Measurements from ENCODE around the gene TMEM243.
"Not testable (repeated sequence)": the region's sequence is repeated elsewhere in the genome, so short reads cannot be mapped to it uniquely, and the experiment has no call there.

Gene TMEM243

DNA sequence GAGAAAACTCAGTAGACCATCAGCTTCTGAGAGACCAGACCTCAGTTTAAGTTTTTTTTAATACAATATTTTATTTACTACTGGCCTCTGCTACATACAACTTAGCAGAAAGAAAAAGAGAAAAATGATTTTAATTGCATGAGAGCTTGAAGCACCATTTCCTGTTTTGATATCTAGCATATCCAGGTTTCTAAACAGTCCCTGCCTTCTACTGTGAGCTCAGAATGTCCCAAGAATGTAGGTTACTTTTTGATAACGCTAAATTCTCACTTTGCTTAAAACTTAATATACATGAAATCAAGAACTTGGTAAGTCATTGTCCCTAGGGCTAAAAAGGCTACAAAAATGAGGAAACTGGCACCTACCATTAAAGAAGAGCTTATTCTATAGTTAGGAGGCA is 7.0 kb downstream of the TMEM243 start:
- Histone ChIP-seq H3K4me3 (ENCODE audit: low read length) (no peak overlapping the region), H3K36me3 (ENCODE audit: control insufficient read depth, insufficient read depth, low read length) (no peaks in the 10 kb centered on the region)

DNA sequence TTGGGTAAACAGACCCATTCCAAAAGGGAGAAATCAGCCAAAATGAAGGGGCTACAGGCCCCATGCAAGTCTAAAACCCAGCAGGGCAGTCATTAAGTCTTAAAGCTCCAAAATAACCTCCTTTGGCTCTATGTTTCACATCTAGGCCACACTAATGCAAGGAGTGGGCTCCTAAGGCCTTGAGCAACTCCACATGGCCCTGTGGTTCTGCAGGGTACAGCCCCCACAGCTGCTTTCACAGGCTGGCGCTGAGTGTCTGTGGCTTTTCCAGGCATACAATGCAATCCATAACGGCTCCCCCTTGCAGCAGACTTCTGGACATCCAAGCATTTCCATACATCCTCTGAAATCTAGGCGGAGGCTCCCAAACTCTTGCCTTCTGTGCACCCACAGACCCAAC is 9.0 kb downstream of the TMEM243 start:
- WGBS (ENCODE audit: insufficient coverage, insufficient read length), result no CpG with 5 or more reads among the region's 3 CpGs
- 0 out of 2 replicates have a peak, but pooled peaks cover 1% of the 10 kb centered on the region for H3K4me1 ChIP-seq (ENCODE audit: control insufficient read depth, insufficient read depth, low read length)
- no peak for DNase-seq (ENCODE audit: low read depth, low spot score)
- no peaks in the 10 kb centered on the region; the same call in 1 of the 2 replicates for H3K36me3 ChIP-seq (ENCODE audit: control insufficient read depth, insufficient read depth, low read length)
- no peak overlapping the region for H3K27ac ChIP-seq (ENCODE audit: low read length)
- peaks cover 2% of the 10 kb centered on the region for H3K9me3 ChIP-seq (ENCODE audit: control insufficient read depth, insufficient read depth, low read length)
- no peak overlapping the region for H3K4me3 ChIP-seq (ENCODE audit: low read length)
- H3K27me3 ChIP-seq (ENCODE audit: control insufficient read depth, insufficient read depth, low read length), result no peaks in the 10 kb centered on the region

More for the DNA sequence above, 7.0 kb downstream of the TMEM243 start:
- no peak overlapping the region for H3K27ac ChIP-seq (ENCODE audit: low read length)
- no peaks in the 10 kb centered on the region for H3K27me3 ChIP-seq (ENCODE audit: control insufficient read depth, insufficient read depth, low read length)
- H3K9me3 ChIP-seq (ENCODE audit: control insufficient read depth, insufficient read depth, low read length), result no peaks in the 10 kb centered on the region; the same call in 1 of the 2 replicates
- no CpG with 5 or more reads among the region's 1 CpG for WGBS (ENCODE audit: insufficient coverage, insufficient read length)
- no peak for DNase-seq (ENCODE audit: low read depth, low spot score)
- 0 out of 2 replicates have a peak, but pooled peaks cover 1% of the 10 kb centered on the region for H3K4me1 ChIP-seq (ENCODE audit: control insufficient read depth, insufficient read depth, low read length)

DNA sequence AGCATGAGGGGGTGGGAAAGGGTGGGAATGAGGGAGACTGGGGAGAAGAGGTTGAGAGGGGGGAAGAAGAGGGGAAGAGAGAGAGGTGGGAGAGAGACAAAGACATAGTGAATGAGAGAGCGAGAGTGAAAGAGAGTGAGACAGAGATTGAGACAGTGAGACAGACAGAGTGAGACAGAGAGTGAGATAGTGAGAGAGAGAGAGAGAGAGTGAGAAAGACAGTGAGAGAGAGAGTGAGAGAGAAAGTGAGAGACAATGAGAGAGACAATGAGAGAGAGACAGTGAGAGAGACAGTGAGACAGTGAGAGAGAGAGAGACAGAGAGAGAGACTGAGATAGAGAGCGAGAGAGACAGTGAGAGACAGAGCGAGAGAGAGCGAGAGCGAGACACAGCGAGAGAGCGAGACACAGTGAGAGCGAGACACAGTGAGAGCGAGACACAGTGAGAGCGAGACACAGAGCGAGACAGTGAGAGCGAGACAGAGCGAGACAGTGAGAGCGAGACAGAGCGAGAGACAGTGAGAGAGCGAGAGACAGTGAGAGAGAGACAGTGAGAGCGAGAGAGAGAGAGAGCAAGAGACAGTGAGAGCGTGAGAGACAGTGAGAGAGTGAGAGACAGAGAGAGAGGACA is 10.1 kb downstream of the TMEM243 start:
- Histone ChIP-seq H3K27ac (ENCODE audit: low read length) (no peak overlapping the region), H3K36me3 (ENCODE audit: control insufficient read depth, insufficient read depth, low read length) (no peaks in the 10 kb centered on the region; the same call in 1 of the 2 replicates), H3K27me3 (ENCODE audit: control insufficient read depth, insufficient read depth, low read length) (no peaks in the 10 kb centered on the region), H3K4me3 (ENCODE audit: low read length) (no peak overlapping the region), H3K4me1 (ENCODE audit: control insufficient read depth, insufficient read depth, low read length) (0 out of 2 replicates have a peak, but pooled peaks cover 1% of the 10 kb centered on the region), H3K9me3 (ENCODE audit: control insufficient read depth, insufficient read depth, low read length) (peaks cover 7% of the 10 kb centered on the region)
- 100% methylated on average over 1 of the region's 18 CpGs for WGBS (ENCODE audit: insufficient coverage, insufficient read length)
- no peak for DNase-seq (ENCODE audit: low read depth, low spot score)

DNA sequence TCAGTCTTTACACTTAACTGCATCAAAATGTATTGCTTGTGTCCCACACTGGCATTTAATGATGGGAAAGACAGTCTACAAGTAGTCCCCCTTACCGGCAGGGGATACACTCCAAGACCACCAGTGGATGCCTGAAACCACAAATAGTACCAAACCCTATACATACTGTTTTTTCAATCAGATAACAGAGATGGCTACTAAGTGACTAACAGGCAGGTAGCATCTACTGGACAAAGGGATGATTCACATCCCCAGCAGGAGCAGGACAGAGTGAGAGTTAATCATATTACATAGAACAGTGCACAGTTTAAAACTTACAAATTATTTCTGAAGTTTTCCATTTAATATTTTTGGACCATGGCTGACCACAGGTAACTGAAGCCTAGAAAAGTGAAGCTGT is 13.2 kb downstream of the TMEM243 start:
- H3K27ac ChIP-seq (ENCODE audit: low read length), result no peak overlapping the region
- no peak overlapping the region for H3K4me3 ChIP-seq (ENCODE audit: low read length)
- WGBS (ENCODE audit: insufficient coverage, insufficient read length), result no CpG with 5 or more reads among the region's 1 CpG
- peaks cover 7% of the 10 kb centered on the region for H3K9me3 ChIP-seq (ENCODE audit: control insufficient read depth, insufficient read depth, low read length)
- H3K27me3 ChIP-seq (ENCODE audit: control insufficient read depth, insufficient read depth, low read length), result no peaks in the 10 kb centered on the region
- no peak for DNase-seq (ENCODE audit: low read depth, low spot score)
- no peaks in the 10 kb centered on the region for H3K4me1 ChIP-seq (ENCODE audit: control insufficient read depth, insufficient read depth, low read length)
- H3K36me3 ChIP-seq (ENCODE audit: control insufficient read depth, insufficient read depth, low read length), result no peaks in the 10 kb centered on the region; the same call in 1 of the 2 replicates

DNA sequence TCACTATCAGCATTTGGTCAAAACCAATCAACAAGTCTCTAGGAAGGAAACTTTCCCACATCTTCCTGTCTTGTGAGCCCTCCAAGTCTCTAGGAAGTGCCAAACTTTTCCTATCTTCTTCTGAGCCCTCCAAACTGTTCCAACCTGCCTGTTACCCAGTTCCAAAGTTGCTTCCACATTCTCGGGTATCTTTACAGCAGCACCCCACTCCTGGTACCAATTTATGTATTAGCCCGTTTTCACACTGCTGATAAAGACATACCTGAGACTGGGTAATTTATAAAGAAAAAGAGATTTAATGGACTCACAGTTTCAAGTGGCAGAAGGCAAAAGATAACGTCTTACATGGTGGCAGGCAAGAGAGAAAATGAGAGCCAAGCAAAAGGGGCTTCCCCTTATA is 13.8 kb downstream of the TMEM243 start:
- not testable (repeated sequence) for H3K27me3 ChIP-seq (ENCODE audit: control insufficient read depth, insufficient read depth, low read length); H3K9me3 ChIP-seq (ENCODE audit: control insufficient read depth, insufficient read depth, low read length); H3K4me1 ChIP-seq (ENCODE audit: control insufficient read depth, insufficient read depth, low read length); DNase-seq (ENCODE audit: low read depth, low spot score); H3K36me3 ChIP-seq (ENCODE audit: control insufficient read depth, insufficient read depth, low read length); H3K4me3 ChIP-seq (ENCODE audit: low read length); H3K27ac ChIP-seq (ENCODE audit: low read length)
- WGBS (ENCODE audit: insufficient coverage, insufficient read length), result no CpG with 5 or more reads among the region's 3 CpGs

DNA sequence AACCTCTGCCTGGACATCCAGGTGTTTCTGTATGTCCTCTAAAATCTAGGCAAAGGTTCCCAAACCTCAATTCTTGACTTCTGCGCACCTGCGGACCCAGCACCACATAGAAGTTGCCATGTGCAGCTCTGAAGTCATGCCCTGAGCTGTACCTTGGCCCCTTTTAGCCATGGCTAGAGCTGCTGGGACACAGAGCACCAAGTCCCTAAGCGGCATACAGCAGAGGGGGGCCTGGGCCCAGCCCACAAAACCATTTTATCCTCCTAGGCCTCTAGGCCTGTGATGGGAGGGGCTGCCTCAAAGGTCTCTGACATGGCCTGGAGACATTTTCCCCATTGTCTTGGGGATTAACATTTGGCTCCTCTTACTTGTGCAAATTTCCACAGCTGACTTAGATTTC is 14.6 kb downstream of the TMEM243 start:
- no peaks in the 10 kb centered on the region for H3K27me3 ChIP-seq (ENCODE audit: control insufficient read depth, insufficient read depth, low read length)
- DNase-seq (ENCODE audit: low read depth, low spot score), result no peak

DNA sequence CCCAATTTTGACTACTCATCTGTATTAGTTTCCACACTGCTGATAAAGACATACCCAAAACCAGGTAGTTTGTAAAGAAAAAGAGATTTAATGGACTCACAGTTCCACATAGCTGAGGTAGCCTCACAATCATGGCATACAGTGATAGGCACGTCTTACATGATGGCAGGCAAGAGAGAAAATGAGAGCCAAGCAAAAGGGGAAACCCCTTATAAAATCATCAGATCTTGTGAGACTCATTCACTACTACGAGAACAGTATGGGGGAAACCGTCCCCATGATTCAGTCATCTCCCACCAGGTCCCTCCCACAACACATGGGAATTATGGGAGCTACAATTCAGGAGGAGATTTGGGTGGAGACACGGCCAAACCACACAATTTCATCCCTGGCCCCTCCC is 15.6 kb downstream of the TMEM243 start:
- H3K27me3 ChIP-seq (ENCODE audit: control insufficient read depth, insufficient read depth, low read length); H3K36me3 ChIP-seq (ENCODE audit: control insufficient read depth, insufficient read depth, low read length); H3K4me3 ChIP-seq (ENCODE audit: low read length); H3K9me3 ChIP-seq (ENCODE audit: control insufficient read depth, insufficient read depth, low read length); H3K4me1 ChIP-seq (ENCODE audit: control insufficient read depth, insufficient read depth, low read length); H3K27ac ChIP-seq (ENCODE audit: low read length); DNase-seq (ENCODE audit: low read depth, low spot score): not testable (repeated sequence)
- WGBS (ENCODE audit: insufficient coverage, insufficient read length), result no CpG with 5 or more reads among the region's 4 CpGs

More for the DNA sequence above, 14.6 kb downstream of the TMEM243 start:
- H3K27ac ChIP-seq (ENCODE audit: low read length), result no peak overlapping the region
- no peaks in the 10 kb centered on the region; the same call in 1 of the 2 replicates for H3K36me3 ChIP-seq (ENCODE audit: control insufficient read depth, insufficient read depth, low read length)
- no CpG with 5 or more reads among the region's 3 CpGs for WGBS (ENCODE audit: insufficient coverage, insufficient read length)
- no peak overlapping the region for H3K4me3 ChIP-seq (ENCODE audit: low read length)
- H3K4me1 ChIP-seq (ENCODE audit: control insufficient read depth, insufficient read depth, low read length), result no peaks in the 10 kb centered on the region
- peaks cover 7% of the 10 kb centered on the region for H3K9me3 ChIP-seq (ENCODE audit: control insufficient read depth, insufficient read depth, low read length)

DNA sequence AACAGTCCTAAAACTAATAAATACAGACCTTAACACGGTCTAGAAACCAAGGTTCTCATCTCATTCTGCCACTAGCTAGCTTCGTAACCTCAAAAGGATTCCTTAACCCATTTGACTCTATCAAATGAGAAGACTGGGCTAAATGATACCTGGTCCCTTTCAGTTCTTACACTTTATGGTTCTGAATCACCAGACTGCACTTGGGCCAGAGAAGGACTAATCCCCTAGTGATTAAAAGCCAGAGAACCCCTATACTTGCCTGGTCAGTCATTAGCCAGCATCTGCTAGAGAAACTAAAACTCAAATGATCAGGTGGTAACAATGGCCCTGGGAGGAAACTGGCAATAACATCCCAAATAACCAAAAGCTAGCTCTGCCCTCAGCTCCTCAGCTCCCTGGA is 16.8 kb downstream of the TMEM243 start:
- Histone ChIP-seq H3K4me1 (ENCODE audit: control insufficient read depth, insufficient read depth, low read length) (no peaks in the 10 kb centered on the region), H3K27ac (ENCODE audit: low read length) (no peak overlapping the region), H3K9me3 (ENCODE audit: control insufficient read depth, insufficient read depth, low read length) (peaks cover 7% of the 10 kb centered on the region), H3K4me3 (ENCODE audit: low read length) (no peak overlapping the region), H3K36me3 (ENCODE audit: control insufficient read depth, insufficient read depth, low read length) (no peaks in the 10 kb centered on the region; the same call in 1 of the 2 replicates), H3K27me3 (ENCODE audit: control insufficient read depth, insufficient read depth, low read length) (no peaks in the 10 kb centered on the region)
- WGBS (ENCODE audit: insufficient coverage, insufficient read length), result no CpG with 5 or more reads among the region's 2 CpGs
- no peak for DNase-seq (ENCODE audit: low read depth, low spot score)

DNA sequence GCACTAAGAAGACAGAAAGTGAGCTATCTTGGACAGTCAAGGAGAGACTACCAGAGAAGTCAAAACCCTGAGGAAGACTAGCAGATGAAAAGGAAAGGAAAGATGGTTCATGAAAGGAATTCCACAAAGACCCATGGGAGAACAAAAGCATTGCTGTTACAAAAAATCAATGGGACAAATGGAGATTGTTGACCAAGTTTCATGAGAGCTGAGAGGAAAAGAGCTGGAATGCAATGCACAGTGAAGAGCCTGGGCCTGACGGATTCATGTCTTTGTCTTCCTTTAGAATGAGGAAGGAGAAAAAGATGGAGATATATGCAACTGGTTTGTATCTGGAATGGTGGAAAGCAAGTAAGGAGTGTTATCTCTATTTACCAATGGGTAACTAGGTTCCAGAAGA is 17.3 kb downstream of the TMEM243 start:
- Histone ChIP-seq H3K27ac (ENCODE audit: low read length) (no peak overlapping the region), H3K27me3 (ENCODE audit: control insufficient read depth, insufficient read depth, low read length) (no peaks in the 10 kb centered on the region), H3K4me3 (ENCODE audit: low read length) (no peak overlapping the region), H3K36me3 (ENCODE audit: control insufficient read depth, insufficient read depth, low read length) (no peaks in the 10 kb centered on the region; the same call in 1 of the 2 replicates), H3K9me3 (ENCODE audit: control insufficient read depth, insufficient read depth, low read length) (peaks cover 7% of the 10 kb centered on the region), H3K4me1 (ENCODE audit: control insufficient read depth, insufficient read depth, low read length) (no peaks in the 10 kb centered on the region)
- DNase-seq (ENCODE audit: low read depth, low spot score), result no peak
- WGBS (ENCODE audit: insufficient coverage, insufficient read length), result no CpG with 5 or more reads among the region's 1 CpG

DNA sequence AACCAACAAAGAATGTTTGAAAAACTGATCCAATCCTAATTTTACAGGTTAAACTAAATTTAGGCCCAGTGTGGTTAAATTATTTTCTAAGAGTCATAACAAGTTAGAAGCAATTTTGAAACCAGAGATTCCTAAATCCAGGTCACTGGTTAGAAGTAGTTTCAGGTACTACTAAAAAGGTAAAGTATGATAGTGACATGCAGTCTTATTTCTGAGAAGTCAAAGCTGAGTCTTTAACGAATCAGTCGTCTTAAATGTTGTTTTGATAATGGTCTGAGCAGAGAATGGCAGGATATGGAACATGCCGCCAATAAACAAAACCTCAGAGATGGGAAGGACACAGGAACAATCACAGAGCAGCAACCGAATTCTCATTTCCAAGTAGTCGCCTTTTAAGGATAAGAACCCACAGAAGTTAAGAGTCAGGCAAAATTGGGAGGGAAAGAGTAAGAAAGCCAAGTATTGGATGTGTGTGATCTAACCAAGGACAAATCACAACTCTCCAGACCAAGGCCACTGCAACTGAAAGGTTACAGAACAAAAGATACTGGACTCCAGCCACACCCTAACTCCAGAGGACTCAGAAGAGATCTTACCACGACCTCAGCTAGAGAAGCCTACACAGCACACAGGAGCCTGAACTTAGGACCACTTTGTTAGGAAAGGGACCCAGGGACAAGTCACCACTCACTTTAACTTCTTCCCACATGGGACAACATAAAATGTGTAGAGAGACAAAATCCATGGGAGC is 19.7 kb downstream of the TMEM243 start:
- Histone ChIP-seq H3K4me1 (ENCODE audit: control insufficient read depth, insufficient read depth, low read length) (no peaks in the 10 kb centered on the region), H3K9me3 (ENCODE audit: control insufficient read depth, insufficient read depth, low read length) (peaks cover 4% of the 10 kb centered on the region; the same call in 1 of the 2 replicates), H3K4me3 (ENCODE audit: low read length) (no peak overlapping the region), H3K27ac (ENCODE audit: low read length) (no peak overlapping the region), H3K36me3 (ENCODE audit: control insufficient read depth, insufficient read depth, low read length) (peaks cover 7% of the 10 kb centered on the region; the same call in 1 of the 2 replicates), H3K27me3 (ENCODE audit: control insufficient read depth, insufficient read depth, low read length) (no peaks in the 10 kb centered on the region)
- DNase-seq (ENCODE audit: low read depth, low spot score), result no peak
- WGBS (ENCODE audit: insufficient coverage, insufficient read length), result no CpG with 5 or more reads among the region's 6 CpGs

Data from iPS DF 6.9 (cell line).